Smooth muscle cell of the brain vasculature (primary cell): Measurements from ENCODE around the gene GPRIN3.
"Not testable (repeated sequence)": the region's sequence is repeated elsewhere in the genome, so short reads cannot be mapped to it uniquely, and the experiment has no call there.

ENCODE experiments used
- DNase-seq: peaks from one replicate; pipeline ENCODE4 v3.0.0-alpha.2; 2012; ENCODE audit warnings: low read depth, low spot score

The GPRIN3 gene

DNA sequence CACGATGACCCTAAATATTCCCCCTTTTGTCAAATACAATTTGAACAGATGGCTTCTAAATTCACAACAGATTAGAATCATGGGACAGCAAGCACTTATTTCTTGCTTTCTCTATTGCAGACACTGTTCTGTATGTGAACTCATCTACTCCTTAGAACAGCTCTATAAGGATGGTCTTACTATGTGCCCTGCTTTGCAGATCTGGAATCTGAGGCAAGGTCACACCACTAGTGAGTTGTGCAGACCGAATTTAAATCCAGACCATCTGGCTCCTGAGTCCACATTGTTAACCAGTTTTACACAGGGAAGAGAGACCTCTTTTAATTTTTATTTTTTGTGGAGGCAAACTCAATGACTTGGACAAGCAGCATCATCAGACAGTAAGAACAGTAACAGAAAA is 50.2 kb downstream of the GPRIN3 start:
- DNase-seq, result no peak

DNA sequence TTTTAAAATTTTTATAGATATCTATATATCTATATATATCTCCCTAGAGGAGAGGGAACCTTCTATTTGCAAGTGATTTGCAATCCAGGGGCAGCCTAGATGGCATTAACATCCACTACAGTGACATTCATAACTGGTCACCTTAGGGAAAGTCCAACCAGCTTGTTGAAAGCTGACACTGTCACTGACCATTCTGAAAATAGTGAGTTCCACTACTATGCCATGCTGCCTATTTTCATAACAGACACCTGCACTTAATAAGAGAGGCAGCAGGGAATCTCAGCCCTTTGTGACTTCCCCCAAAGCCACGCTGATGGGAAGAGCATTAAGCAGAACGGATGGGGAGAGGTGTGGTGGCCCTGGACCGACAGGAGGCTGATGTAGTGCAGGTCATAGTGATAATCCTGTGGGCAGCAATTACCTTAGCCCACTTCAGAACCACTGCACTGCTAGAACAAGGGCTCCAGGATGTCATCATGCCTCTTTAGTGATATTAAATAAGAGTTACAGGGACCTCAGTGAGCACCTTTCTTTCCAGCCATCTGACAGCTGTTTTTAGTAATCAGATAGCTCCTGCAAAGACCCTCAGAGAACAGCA is 51.3 kb downstream of the GPRIN3 start:
- no peak for DNase-seq

DNA sequence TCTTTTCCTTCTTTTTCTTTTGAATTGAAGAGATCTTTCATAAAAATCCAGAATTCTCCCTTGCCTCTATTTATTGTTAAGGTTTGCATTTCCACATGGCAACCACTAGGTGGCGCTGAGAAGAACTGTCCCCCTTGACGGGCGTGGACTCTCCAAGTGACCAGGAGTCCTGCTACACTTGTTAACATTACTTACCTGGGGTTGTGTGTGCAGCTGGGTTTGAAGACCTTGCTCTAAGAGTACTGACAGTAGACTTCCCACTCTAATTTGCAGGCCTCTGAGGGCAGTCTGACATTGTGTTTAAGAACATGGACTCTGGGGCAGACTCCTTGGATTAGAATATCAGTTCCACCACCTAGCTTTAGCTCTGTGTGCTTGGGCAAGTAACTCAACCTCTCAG is 52.8 kb downstream of the GPRIN3 start:
- DNase-seq, result no peak

DNA sequence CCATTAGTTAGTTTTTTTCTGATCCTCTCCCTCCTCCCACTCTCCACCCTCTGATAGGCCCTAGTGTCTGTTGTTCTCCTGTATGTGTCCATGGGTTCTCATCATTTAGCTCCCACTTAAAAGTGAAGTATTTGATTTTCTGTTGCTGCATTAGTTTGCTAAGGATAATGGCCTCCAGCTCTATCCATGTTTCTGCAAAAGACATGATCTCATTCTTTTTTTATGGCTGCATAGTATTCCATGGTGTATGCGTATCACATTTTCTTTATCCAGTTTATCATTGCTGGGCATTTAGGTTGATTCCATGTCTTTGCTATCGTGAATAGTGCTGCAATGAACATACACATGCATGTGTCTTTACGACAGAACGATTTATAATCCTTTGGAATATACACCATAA is 53.3 kb downstream of the GPRIN3 start:
- not testable (repeated sequence) for DNase-seq

DNA sequence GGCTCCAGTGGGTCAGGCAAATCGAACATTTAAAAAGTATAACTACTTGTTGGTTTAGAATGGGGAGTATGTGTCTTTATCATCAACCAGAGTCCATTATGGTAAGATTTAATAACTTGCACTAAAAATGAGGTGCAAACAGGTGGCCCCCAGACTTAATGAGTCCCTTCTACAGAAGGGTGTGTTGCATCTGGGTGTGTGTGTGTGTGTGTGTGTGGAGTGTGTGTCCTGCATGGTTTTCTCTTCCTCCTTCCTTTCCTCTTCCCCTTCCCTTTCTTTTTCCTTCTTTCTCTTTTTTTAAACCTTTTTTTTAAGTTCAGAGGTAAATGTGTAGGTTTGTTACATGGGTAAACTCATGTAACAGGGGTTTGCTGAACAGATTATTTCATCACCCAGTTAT is 53.7 kb downstream of the GPRIN3 start:
- no peak for DNase-seq

DNA sequence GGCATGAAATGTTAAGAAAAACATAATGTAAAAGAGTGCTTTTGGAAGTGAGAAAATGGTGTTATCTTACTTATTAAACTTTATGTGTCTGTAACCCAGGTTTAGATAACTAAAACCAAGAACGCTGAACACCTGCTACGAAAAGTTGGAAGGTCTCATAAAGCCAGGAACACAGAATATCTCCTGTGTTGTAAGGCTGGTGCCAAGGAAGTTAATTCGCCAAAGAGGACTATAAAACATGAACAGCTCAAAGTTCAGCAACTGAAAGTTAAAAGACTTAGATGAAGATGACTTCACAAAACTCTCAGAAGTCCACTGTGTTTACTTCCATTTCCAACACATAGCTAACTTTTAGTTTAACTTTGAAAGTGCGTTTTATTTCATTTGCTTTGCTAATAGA is 54.3 kb downstream of the GPRIN3 start:
- DNase-seq, result no peak

DNA sequence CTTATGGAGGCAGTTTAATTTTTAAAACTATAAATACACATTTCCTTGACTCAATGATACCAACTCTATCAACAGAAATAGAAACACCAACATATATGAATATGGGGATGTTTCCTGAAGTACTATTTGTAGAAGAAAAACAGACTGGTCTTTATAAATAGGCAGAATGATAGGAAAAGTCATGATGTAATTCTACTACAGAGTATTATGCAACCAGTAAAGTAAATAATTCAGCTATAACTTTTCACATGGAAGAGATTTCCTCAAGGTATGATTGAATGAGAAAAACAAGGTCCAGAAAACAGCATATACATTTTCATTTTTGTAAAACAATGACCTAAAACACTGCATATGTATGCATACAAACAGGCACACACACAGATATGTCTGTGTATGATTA is 56.2 kb downstream of the GPRIN3 start:
- DNase-seq, result no peak

DNA sequence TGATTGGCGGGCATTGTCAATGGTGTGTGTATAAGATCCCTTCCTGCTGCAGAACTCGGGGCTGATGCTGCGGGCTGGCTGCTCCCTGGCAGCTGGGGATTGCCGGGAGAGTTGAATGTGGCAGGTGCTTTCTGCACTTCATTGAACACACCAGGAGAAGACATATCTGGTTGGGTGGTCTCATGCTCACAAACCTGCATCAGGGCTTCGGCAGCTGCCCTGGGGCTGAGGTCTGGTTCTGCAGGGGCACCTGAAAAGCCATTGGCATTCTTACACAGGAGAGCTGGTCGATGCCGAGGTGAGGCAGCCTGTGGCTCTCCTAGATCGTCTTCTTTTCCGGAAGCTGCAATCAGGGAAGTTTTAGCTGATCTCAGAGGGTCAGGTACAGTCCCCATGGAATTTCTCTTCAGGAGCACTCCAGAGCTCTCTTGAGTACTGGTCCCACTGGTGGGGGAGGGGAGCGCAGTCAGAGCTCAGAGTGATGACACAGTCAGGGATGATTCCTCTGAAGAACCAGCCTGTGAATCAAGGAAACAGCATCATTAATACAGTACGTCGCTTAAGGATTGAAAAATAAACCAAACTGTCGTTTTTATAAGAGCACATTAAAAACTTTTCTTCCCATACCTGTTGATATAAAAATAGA is 57.8 kb downstream of the GPRIN3 start:
- no peak for DNase-seq

DNA sequence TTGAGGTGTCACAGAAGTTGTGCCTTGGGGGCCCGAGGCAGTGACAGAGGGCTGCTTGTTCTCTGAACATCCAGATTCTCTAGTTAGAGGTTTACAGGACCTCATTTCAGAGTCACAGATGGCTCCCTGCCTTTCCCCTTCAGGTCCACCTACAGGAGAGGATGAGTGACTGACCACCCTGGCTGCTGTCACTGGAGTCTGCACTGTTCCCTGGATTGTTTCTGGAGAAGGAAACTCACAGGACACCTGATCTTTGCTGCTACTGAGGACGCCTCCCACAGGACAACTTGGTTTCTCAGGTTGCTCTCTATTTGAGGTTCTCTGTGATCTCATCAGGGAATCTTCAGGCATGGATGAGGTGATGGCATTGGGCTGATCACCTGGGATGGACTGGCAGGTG is 58.3 kb downstream of the GPRIN3 start:
- no peak for DNase-seq

DNA sequence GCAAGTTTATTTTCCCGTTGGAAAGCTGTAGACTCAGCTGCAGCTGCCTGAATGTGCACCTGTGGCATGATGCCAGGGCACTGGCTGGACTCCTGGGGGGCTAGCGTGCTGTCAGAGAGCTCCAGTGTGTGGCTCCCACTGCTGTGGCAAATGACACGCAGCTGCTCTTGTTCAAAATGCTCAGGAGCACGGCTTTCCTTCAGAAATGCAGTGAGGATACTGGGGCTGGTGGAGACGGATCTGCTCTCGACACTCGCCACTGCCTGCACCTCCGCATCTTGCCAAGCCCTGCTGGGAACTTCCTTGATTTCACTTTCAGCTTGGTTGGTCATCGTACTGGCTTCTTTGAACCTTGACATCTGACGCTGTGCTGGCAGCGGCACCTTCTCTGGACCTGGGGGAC is 58.7 kb downstream of the GPRIN3 start:
- no peak for DNase-seq

DNA sequence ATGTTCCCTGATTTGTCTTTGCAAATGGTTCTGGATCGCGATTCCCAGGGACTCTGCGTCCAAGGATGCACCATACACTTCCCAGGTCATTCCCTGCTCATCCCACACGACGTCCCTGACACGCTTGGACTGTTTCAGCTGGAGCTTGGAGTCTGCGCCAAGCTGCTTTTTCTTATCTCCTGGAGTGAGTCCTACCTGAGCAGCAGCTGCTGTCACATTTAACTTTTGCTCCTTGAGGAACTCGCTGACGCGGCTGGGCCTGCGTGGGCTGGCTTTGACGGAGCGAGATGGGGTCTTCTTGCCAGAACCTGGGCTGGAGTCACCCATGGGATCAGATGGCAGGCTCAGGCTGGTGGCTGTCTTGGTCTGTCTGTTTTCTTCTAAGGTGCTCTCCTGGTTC is 59.6 kb downstream of the GPRIN3 start:
- DNase-seq, result no peak

DNA sequence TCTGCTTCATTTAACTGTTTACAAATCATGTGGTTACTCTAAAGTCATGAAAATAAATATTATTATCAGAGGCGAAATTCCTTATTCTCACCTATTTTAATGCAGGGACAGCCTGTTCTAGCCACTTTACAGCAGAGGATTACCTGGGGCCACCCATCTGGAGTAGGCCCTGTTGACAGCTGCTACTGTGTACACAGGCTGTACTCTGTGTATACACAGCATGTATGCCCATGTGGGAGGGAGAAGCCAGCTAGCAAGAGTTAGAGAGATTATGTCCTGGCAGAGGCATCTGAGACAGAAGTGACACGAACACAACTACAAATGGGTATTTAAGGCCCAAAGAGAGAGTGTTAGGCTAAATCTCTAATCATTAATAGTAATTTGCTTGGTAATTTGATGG is 62.1 kb downstream of the GPRIN3 start:
- no peak for DNase-seq

DNA sequence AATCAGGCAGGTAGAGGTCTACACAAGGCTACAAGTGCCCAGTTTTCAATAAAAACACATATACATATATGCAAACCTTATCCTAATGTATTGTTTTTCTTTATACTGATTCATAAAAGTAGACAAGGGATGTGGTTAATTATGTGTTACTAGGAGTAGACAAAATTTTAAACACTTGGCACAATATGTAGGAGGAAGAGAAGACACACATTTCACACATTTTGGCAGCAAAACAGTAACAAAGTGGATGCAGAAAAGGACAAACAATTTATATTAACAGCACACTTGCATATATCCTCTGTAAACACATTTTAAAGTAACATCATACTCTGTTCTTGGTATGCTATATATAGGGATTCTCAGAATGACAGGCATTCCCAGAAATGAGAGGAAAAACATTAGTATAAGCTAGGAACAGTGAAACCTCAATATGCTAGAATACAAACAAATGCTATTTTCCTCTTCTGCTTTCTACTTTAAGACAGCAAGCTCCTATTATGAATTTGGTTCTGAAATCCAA is 63.8 kb downstream of the GPRIN3 start:
- no peak for DNase-seq

DNA sequence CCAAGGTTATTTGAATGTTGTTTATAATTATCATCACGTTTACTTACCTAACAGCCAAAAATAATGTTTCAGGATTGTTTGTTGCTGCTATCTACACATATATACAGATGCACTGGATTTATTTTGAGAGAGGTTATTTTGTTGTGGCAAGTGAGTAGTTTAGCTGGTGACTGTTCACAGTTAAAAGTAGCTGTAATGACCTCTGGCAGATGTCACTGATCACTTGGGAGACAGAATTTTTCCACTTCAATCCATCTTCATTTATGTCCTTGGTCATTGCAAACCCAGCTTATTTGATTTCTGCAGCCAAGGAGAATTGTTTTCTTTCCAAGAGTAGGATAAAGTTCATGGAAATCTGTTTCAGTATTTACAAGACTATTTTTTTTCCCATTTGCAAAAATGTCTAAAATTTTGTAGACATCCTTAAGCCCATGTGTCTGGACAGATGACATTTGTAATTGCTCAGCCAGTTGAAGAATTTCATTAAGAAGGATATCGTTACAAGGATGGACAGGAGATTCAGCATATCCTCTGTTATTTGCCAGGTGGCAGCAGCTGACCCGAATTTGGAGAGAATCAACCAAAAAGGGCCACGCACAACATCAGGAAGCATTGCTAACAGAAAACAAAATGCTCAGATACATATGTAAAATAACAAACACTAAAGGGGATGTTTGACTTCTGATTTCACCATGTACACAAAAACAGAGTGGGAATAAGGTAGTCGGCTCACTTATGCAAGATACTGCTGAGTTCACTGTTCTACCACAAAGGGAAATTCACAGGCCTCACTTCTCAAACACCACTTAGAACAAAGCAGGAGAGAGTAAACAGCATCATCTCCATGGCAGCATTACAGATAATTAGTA is 64.5 kb downstream of the GPRIN3 start:
- no peak for DNase-seq

DNA sequence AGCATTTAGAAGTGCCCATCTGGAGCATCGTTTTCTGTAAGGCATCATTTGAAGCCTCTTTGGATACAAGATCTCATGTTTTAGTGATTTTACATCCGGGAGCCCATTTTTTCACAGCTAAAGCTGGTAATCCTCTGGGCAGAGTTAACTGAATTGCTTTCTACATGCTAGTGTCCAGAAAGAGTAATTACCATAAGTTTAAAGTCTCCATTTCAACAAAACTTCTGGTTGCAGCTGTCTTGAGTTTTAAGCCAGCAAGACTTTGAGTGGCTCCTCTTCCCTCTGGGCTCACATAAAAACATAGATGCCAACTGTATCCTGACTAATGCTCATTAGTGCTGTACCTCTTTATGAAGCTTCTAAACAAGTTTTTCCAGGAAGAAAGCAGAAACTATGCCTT is 65.4 kb downstream of the GPRIN3 start:
- no peak for DNase-seq

DNA sequence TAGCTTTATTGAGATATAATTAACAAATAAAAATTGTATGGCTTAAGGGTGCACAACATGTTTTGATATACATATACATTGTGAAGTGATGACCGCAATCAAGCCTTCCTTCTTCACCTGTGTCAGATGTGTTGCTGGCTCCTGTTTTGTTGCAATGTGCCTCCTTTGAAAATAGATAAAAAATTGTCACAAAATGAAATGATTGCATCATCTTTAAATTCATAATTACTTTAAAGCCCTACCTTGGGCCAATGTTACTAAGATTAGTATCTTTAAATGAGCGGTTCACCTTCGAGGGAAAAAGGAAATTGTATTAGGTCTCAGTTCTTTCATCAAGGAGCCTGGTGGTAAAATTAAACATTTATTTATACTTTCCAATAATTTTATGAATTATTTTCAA is 77.3 kb downstream of the GPRIN3 start:
- no peak for DNase-seq

DNA sequence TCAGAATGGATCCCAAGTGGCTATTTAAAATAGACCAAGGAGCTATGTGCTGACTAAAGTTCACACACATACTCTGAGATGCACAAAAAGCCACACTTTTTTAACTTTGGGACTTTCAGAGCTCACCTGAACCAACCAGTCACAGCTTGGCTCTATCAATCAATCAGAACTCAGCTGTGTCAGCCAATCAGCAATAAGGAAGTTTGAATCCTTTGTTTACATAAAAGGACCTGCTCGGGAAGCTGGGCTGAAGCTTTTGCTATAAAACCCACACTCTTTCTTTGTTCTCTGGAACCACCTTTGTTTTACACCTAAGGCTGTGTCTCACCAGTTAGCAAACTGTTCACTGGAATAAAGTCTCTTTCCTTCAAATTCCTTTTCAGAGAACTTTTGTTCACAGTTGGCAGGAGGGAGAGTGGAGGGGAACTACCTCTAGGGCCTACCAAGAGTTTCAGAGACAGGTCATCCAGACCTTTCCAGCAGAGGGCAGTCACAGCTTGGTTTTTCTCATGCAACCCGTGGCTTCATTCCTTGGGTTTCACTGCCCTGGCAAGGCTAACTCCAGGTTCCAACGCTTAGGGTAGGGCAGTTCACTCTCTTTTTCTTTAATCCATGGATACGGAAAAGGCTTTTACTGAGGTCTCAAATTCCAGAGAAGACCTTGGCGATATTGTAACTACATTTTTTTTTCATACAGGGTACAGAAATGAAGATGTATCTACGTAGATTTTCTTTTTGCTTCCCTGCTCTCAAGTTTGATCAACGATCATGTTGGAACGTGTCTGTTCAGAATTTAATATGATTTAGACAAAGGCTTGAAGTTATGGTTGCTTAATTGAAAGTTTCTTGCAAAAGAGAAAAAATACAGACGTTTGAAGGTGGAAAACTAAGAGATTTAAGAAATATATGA is 80.7 kb downstream of the GPRIN3 start:
- DNase-seq, result peak; percentile 47

DNA sequence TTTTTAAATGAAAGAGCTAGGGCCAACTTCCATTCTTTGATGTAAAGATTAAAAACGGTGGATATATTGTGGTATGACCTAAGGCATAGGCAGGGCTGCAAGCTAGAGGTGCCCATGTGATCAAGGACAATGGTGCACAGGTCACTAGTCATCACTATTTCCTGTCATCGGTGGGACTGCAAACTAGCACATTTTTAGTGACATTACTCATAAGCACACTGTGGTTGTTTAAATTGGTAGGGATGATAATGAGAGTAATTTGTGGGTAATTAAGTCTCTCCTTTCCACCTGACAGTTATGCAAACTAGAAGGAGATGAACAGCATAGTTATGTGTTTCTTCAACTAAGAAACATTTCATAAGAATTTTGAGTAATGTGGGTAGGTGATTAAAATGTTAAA is 85.4 kb downstream of the GPRIN3 start:
- DNase-seq, result no peak

DNA sequence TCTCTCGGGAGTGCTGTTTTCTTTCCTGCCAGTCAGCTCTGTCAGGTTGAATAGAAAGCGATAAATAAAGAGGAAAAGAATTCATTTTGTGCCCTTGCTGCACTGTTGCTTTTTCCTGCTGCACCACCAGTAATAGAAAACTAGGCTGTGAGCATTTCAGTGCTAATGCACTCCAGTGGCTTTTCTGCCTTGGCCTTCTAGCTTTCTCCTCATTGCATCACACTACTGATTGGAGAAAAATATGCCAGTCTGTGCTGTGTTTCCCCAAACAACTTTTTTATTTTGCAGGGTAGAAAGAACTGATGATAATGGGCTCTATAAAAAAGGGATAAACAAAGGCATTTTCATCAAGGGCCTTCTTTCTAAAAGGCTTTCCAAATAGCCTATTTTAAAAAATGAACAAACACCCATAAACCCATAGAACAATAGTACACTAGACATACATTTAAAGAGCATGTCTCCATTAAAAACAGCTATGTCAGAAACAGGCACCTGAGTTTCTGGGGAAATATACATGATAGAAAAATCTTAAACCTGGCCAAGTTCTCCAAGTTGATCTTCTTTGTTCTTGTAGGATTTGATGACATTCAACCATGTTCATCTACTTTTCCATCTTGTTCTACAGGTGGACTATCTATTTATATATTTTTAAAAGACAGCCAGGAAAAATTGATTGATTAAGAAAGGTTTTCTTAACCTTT is 86.3 kb downstream of the GPRIN3 start:
- no peak for DNase-seq

DNA sequence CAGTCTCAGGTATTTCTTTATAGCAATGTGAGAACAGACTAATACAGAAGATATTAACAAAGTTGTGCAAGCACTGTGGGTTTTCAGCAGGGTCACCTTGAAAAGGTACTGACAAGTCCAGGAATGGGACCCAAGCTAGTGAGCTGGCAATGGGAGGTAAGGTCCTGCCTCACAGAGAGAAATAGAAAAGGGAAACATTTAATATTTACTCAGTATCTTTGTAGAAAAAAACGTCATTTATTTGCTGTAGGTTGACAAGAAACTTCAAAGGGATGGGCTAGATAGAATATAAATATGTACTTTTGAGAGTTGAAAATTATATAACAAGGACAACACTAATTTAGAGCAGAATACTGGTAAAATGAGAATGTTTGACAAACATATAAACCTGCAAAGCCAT is 89.0 kb downstream of the GPRIN3 start:
- no peak for DNase-seq

DNA sequence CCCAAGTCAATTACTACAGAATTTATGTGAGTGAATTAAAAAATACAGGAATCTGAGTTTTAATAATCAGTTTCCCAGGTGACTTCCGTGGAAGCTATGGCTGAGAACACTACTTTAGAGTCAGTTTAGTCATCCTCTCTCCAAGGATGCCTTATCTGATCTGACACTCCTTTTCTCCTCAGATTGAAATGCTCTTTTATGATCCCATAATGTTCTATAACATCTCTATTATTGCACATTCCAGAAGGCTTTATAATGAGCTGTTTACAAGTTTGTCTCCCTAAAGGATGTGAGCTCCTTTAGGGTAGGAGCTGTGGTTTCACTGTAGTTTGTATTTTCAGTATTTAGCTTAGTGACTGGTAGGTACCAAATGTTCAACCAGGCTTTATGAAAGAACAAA is 90.0 kb downstream of the GPRIN3 start:
- DNase-seq, result no peak
